ENCODE results near the gene XIST.

DNA sequence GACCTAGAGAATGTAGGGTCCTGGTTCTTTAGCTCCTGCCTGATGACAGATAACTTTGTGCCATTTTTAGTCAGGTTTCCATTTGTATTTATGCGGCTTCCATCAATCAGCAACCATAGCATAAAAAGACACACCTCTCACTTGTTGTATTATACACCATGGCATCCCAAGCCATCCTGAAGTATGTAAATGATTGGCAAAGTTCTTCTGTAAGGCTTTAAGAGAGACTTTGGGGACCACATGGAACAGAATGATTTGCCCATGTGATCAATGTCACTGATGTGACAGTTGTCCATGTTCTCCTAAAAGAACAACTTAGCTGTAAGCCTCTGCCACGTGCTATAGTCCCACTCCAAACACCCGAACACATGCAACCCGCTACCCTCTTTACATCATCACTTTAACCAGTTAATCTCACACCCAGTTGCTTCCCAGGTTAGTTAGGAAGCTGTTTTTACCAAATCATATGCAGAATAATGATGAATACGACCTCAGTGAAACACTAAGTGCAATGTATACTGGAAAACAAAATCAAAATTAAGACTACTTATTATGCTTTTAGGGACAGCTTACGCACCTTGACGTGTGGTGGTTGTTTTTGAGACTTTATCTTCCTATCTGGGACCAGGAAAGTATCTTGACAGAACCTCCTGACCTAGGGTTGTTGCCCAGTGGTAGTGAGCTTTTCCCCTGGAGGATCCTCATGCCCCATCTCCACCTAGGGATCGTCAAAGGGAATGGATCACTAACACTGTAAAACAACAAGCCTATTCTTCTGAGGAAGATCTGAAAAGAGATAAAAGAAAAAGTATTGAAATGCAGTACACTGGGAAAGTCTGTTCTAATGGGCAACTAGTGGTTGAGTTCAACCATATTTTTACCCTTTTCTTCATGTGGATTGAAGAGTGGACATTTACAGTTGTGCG lies 21.8 kb downstream of the XIST start:
- TF ChIP-seq, protein P1, sequence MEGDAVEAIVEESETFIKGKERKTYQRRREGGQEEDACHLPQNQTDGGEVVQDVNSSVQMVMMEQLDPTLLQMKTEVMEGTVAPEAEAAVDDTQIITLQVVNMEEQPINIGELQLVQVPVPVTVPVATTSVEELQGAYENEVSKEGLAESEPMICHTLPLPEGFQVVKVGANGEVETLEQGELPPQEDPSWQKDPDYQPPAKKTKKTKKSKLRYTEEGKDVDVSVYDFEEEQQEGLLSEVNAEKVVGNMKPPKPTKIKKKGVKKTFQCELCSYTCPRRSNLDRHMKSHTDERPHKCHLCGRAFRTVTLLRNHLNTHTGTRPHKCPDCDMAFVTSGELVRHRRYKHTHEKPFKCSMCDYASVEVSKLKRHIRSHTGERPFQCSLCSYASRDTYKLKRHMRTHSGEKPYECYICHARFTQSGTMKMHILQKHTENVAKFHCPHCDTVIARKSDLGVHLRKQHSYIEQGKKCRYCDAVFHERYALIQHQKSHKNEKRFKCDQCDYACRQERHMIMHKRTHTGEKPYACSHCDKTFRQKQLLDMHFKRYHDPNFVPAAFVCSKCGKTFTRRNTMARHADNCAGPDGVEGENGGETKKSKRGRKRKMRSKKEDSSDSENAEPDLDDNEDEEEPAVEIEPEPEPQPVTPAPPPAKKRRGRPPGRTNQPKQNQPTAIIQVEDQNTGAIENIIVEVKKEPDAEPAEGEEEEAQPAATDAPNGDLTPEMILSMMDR (IDR thresholded peaks at IDR 0.05): no peak
- no peak for TF ChIP-seq POLR2AphosphoS5 (IDR thresholded peaks at IDR 0.05)
